Parathyroid adenoma (tissue), 2 donors: Measurements from ENCODE around the gene BPHL.
"Not testable (repeated sequence)": the region's sequence is repeated elsewhere in the genome, so short reads cannot be mapped to it uniquely, and the experiment has no call there.

ENCODE experiments used
- H2AFZ ChIP-seq: fragments of 300-600 bp; sonication (generic); one replicate; pipeline ENCODE4 v1.7.0; 2017; ENCODE audit warnings: antibody characterized with exemption, mild to moderate bottlenecking
- H3K27ac ChIP-seq: fragments of 300-600 bp; sonication (generic); one replicate; pipeline ENCODE4 v1.7.0; 2017
- H3K27me3 ChIP-seq: fragments of 300-600 bp; sonication (generic); one replicate; pipeline ENCODE4 v1.7.0; 2017; ENCODE audit warnings: low read length; ENCODE audit not compliant: control insufficient read depth, insufficient read depth
- H3K36me3 ChIP-seq: fragments of 300-600 bp; sonication (generic); one replicate; pipeline ENCODE4 v1.7.0; 2017; ENCODE audit warnings: low read length; ENCODE audit not compliant: control insufficient read depth, insufficient read depth
- H3K4me1 ChIP-seq: fragments of 300-600 bp; sonication (generic); one replicate; pipeline ENCODE4 v1.7.0; 2017; ENCODE audit warnings: control low read depth
- H3K4me2 ChIP-seq: fragments of 300-600 bp; sonication (generic); one replicate; pipeline ENCODE4 v1.7.0; 2017; ENCODE audit warnings: low read length
- H3K4me3 ChIP-seq: fragments of 300-600 bp; sonication (generic); one replicate; pipeline ENCODE4 v1.7.0; 2017; ENCODE audit warnings: low read depth, low read length
- H3K79me2 ChIP-seq: fragments of 300-600 bp; sonication (generic); one replicate; pipeline ENCODE4 v1.7.0; 2017; ENCODE audit warnings: control low read depth
- H3K9ac ChIP-seq: fragments of 300-600 bp; sonication (generic); one replicate; pipeline ENCODE4 v1.7.0; 2017; ENCODE audit warnings: mild to moderate bottlenecking
- H3K9me3 ChIP-seq: fragments of 300-600 bp; sonication (generic); one replicate; pipeline ENCODE4 v1.7.0; 2017; ENCODE audit warnings: low read length; ENCODE audit not compliant: control insufficient read depth
- TF ChIP-seq, protein P1 (sequence below): fragments of 300-600 bp; sonication (generic); IDR thresholded peaks from one replicate; pipeline ENCODE4 v1.7.0; 2017; ENCODE audit warnings: antibody characterized with exemption, mild to moderate bottlenecking
- donor health status: primary hyperparathyroidism.

Gene BPHL

DNA sequence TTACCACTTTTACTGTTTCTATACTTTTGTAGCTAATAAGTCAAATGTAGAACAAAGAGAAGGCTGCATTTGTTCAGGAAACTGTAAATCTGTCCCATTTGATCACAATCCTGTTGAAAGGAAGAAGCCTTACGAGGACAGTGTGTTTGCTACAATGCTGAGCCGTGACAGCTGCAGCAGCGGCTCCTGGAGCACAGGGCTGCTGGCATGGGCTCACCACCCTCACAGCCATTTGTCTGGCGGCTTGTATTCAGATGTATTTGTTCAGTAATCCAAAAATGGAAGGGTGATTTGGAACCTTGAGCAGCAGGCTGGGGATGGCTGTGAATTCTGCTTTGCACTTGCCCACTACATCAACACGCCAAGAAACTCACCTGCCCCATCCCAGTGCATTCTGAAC, 33.2 kb downstream of the BPHL start:
- TF ChIP-seq, protein P1, sequence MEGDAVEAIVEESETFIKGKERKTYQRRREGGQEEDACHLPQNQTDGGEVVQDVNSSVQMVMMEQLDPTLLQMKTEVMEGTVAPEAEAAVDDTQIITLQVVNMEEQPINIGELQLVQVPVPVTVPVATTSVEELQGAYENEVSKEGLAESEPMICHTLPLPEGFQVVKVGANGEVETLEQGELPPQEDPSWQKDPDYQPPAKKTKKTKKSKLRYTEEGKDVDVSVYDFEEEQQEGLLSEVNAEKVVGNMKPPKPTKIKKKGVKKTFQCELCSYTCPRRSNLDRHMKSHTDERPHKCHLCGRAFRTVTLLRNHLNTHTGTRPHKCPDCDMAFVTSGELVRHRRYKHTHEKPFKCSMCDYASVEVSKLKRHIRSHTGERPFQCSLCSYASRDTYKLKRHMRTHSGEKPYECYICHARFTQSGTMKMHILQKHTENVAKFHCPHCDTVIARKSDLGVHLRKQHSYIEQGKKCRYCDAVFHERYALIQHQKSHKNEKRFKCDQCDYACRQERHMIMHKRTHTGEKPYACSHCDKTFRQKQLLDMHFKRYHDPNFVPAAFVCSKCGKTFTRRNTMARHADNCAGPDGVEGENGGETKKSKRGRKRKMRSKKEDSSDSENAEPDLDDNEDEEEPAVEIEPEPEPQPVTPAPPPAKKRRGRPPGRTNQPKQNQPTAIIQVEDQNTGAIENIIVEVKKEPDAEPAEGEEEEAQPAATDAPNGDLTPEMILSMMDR, result no peak
- Histone ChIP-seq H3K9me3 (no peaks in the 10 kb centered on the region), H3K36me3 (no peaks in the 10 kb centered on the region), H3K79me2 (no peaks in the 10 kb centered on the region), H3K4me1 (no peaks in the 10 kb centered on the region), H2AFZ (no peak overlapping the region), H3K4me3 (no peak overlapping the region), H3K27ac (no peak overlapping the region), H3K27me3 (no peaks in the 10 kb centered on the region), H3K9ac (no peak overlapping the region), H3K4me2 (no peak overlapping the region)

DNA sequence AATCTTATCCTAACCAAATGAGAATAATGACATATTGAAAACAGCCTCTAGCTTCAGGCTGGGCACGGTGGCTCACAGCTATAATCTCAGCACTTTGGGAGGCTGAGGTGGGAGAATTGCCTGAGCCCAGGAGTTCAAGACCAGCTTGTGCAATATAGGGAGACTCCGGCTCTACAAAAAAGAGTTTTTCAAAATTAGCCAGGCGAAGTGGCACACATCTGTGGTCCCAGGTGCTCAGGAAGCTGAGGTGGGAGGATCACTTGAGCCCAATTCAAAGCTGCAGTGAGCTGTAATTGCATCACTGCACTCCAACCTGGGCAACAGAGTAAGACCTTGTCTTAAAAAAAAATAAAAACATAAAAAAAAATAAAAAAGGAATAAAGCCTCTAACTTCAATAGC, 34.2 kb downstream of the BPHL start:
- H3K9me3 ChIP-seq, result no peaks in the 10 kb centered on the region
- H3K9ac ChIP-seq, result no peak overlapping the region
- no peaks in the 10 kb centered on the region for H3K79me2 ChIP-seq
- H2AFZ ChIP-seq, result no peak overlapping the region
- TF ChIP-seq, protein P1, result no peak
- no peaks in the 10 kb centered on the region for H3K36me3 ChIP-seq
- H3K4me1 ChIP-seq, result no peaks in the 10 kb centered on the region
- H3K27ac ChIP-seq, result no peak overlapping the region
- no peak overlapping the region for H3K4me3 ChIP-seq
- H3K4me2 ChIP-seq, result no peak overlapping the region
- no peaks in the 10 kb centered on the region for H3K27me3 ChIP-seq

DNA sequence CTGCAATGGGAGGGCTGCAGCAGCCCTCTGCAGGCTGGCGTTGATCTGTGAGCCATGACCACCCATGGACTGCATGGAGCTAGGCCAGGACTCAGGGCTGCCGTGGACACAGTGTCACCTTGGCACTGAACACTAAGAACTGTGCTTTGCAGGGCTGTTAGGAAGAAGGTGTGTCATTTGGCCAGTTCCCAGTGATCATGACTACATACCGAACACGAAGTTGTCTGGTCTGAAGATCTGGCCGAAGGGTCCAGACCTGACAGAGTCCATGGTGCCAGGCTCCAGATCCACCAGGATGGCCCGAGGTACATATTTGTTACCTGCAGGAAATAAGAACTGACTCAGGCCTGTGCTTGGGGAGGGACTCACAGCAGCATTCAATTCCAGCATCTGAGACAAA, 36.9 kb downstream of the BPHL start:
- not testable (repeated sequence) for H2AFZ ChIP-seq, H3K4me2 ChIP-seq, H3K27me3 ChIP-seq, H3K9me3 ChIP-seq, H3K4me3 ChIP-seq, H3K27ac ChIP-seq, H3K36me3 ChIP-seq, H3K79me2 ChIP-seq, H3K4me1 ChIP-seq, H3K9ac ChIP-seq

DNA sequence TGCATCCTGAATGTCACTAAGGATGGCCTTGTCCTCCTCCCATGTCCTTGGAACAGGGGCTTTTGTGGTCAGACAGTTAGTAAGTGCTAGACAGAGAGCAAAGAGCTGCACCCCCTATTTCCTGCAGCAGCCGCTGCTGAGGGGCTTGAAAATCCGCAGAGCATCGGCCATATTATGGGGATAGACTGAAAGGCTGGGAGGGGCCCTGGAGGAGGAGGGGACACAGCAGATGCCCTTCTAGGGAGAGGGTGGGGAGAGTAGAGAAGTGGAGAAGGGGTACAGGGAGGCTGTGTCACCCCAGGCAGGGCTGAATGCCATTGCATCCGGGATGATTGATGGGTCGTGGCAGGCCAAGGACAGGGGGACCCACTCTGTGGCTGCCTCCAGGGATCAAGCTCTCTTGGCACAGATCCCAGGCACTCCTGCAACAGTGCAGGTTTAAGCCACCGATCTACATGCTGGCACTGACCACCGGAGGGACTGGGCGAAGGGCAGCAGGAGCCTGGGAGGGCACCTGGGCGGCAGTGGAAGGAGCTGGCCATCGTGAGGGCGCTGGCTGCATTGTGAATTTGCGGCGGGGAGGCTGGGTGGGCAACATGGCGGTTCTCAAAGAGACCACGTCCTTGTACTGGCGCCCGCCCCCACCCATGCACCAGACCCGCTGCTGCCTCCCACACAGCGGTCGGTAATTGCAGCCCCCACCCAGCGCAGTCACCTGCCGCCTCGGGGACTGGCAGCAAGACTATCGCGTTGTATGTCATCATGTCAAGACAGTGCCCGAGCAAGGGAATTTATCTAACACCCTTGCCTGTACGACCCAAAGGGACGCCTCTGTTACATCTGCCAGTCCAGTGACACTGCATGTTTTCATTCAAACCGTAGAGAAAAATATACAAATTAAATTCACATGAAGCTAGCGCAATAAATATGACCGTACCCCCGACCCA, 37.9 kb downstream of the BPHL start:
- not testable (repeated sequence) for H3K9ac ChIP-seq, H3K9me3 ChIP-seq, H3K27ac ChIP-seq, H3K27me3 ChIP-seq, H3K36me3 ChIP-seq, H3K79me2 ChIP-seq, H3K4me1 ChIP-seq
- H3K4me3 ChIP-seq, result peak overlapping the region; percentile 44
- H3K4me2 ChIP-seq, result peak overlapping the region; percentile 89
- H2AFZ ChIP-seq, result peak overlapping the region; percentile 97

DNA sequence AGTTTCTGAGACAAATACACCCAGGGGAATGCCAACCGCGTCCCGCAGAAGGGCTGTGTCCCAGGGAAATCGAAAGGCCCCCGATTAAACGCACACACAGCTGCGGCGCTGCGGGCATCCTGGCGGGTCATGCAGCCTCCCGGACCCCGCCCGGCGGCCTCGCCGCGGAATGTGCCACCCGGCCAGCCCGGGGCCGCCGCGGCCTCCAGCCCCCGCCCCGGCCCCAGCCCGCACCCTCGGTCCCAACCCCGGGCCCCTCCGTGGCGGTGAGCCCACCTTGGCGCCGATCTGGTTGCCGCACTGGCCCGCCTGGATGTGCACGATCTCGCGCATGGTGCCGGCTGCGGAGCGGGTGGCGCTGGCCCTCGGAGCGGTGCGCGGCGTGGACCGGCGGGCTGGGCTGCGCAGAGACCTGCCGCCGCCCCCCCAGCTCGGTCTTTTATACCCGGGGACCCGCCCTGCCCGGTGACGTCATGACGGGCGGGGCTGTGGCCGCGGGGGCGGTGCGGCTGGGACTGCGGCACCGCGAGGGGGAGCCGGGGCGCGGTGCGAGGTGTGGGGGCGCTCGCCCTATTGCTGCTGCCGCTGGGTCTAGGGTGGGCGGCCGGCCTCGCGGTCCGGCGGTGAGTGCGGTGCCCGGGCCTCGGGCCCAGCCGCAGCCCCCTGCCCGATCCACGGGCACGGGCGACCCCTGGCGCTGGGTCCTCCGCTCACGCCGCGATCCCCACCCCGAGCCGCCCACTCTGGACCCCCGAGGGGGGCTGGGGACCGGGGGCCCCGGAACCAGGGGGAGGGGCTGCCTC, 38.8 kb downstream of the BPHL start, which contains the start of gene TUBB2A:
Gene TUBB2A (minus strand): TSS at position 414 of the 803 bp plus-strand sequence. CDS start 81 bp downstream, at position 333.
- peak within 1 kb of the TSS; percentile 56 for H3K27ac ChIP-seq
- no peaks in the 10 kb centered on the region for H3K4me1 ChIP-seq
- H3K4me3 ChIP-seq, result peak within 1 kb of the TSS; percentile 68
- no peaks in the 10 kb centered on the region for H3K9me3 ChIP-seq
- H3K27me3 ChIP-seq, result no peaks in the 10 kb centered on the region
- H3K9ac ChIP-seq, result no peak within 1 kb of the TSS
- peak within 1 kb of the TSS; percentile 89 for H3K4me2 ChIP-seq
- H3K36me3 ChIP-seq, result no peaks in the 10 kb centered on the region
- TF ChIP-seq, protein P1, result peak; percentile 47
- peak within 1 kb of the TSS; percentile 97 for H2AFZ ChIP-seq
- H3K79me2 ChIP-seq, result no peaks in the 10 kb centered on the region
